ENCODE data around the gene JAKMIP3. TPM values are rescaled to one million over a fixed set of nuclear protein-coding genes. Genes with fewer than 3 reads are reported as not detected.

JAKMIP3 gene
- 1.2 and 1.3 TPM in 2 replicates for total RNA-seq

DNA sequence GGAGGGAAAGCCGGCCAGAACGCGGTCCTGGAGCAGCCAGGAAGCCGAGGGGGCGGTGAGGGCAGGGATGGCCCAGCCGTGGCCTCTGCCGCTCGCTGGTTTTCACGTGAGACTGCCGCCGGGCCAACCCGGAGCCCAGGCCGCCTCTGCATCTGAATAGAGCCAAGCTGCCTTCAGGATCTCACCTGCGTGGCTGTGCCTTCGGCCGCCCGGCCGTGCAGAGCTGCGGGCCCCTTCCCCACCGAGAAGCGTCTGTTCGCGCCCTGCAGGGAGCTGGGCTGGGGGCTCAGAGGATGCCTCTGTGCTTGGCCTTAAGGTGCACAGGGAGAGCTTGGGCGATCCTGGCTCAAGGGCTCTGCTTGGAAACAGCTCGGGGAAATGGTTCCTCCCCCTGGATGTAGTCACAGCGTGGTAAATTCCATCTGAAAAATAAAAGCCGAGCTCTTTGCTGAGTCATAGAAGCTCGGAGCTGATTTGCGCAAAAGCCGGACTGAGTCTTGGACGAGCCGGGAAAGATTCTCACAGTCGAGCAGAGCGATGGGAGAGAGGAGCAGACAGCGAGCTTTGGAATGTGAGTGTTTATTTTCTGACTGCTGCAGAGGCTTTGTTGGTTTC is at the start of gene JAKMIP3:
Gene JAKMIP3 (plus strand): TSS at position 456 of the 615 bp plus-strand sequence. CDS start 38,863 bp downstream, outside the sequence.
- intact Hi-C loops (cut with micrococcal nuclease) = no loop called here
- Mint-ChIP-seq H3K27ac (no peak within 1 kb of the TSS), H3K27me3 (peaks cover 8% of the 10 kb centered on the region), H3K9me3 (no peaks in the 10 kb centered on the region), H3K36me3 (ENCODE audit: low read depth) (no peaks in the 10 kb centered on the region), H3K4me3 (peak within 1 kb of the TSS; percentile 74), H3K4me1 (peaks cover 4% of the 10 kb centered on the region)
- DNase-seq = no peak

DNA sequence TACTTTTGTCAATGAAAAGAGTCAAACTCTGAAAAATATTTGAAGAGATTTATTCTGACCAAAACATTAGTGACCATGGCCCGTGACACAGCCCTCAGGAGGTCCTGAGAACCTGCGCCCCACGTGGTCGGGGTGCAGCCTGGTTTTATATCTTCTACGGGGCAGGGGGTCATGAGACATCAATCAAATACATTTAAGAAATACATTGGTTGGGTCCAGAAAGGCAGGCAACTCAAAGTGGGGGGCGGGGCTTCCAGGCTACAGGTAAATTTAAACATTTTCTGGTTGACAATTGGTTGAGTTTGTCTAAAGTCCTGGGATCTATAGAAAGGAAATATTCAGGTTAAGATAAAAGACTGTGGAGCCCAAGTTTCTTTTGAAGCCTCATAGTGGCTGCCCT is 49.2 kb upstream of the JAKMIP3 start:
- Mint-ChIP-seq H3K27ac (no peak overlapping the region), H3K27me3 (peaks cover 9% of the 10 kb centered on the region), H3K4me1 (no peaks in the 10 kb centered on the region), H3K36me3 (ENCODE audit: low read depth) (no peaks in the 10 kb centered on the region), H3K4me3 (no peak overlapping the region), H3K9me3 (no peaks in the 10 kb centered on the region)
- no peak for DNase-seq
- intact Hi-C loops (cut with micrococcal nuclease) = no loop called here

DNA sequence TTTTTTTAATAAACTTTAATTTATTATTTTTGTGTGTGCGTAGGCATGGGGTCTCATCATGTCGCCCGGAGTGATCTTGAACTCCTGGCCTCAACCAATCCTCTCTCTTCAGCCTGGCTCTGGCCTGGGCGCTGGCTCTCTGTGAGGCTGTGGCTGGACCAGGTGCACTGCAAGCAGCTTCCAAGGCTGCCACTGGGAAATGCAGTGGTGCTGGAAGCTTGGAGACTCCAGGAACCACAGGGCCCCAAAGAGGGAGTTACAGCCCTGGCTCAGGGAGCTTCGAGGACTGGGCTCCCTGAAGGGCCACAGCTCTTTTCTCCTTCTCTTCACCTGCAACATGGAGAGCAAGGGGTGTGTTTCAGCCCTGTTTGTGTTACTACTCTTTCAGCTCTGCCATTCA is 47.3 kb upstream of the JAKMIP3 start:
- no peak for DNase-seq
- intact Hi-C loops (cut with micrococcal nuclease) = no loop called here
- Mint-ChIP-seq H3K4me3 (no peak overlapping the region), H3K27ac (no peak overlapping the region), H3K4me1 (peaks cover 6% of the 10 kb centered on the region), H3K27me3 (peaks cover 12% of the 10 kb centered on the region), H3K9me3 (no peaks in the 10 kb centered on the region), H3K36me3 (ENCODE audit: low read depth) (no peaks in the 10 kb centered on the region)

DNA sequence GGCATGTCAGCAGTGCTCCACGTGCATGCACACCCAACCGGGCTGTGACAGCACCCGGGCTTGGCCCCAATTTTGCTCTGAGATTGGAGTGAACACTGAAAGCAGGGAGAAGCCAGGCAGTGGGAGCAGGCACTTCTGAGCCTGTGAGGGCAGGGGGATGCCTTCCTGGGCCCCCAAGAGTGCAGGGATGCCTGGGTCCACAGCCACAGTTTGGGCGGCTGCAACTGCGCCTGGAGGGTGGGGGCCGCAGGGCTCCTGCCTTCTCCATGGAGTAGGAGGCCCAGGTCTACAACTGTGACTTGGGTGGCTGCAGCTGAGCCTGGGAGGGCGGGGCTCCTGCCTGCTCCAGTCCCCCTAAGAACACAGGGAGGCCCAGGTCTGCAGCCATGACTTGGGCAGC is 46.4 kb upstream of the JAKMIP3 start:
- H3K9me3 Mint-ChIP-seq = no peaks in the 10 kb centered on the region
- intact Hi-C loops (cut with micrococcal nuclease) = no loop called here
- no peak for DNase-seq
- H3K27me3 Mint-ChIP-seq = peaks cover 11% of the 10 kb centered on the region
- H3K36me3 Mint-ChIP-seq (ENCODE audit: low read depth) = no peaks in the 10 kb centered on the region
- no peak overlapping the region for H3K4me3 Mint-ChIP-seq
- no peak overlapping the region for H3K27ac Mint-ChIP-seq
- peaks cover 6% of the 10 kb centered on the region for H3K4me1 Mint-ChIP-seq

DNA sequence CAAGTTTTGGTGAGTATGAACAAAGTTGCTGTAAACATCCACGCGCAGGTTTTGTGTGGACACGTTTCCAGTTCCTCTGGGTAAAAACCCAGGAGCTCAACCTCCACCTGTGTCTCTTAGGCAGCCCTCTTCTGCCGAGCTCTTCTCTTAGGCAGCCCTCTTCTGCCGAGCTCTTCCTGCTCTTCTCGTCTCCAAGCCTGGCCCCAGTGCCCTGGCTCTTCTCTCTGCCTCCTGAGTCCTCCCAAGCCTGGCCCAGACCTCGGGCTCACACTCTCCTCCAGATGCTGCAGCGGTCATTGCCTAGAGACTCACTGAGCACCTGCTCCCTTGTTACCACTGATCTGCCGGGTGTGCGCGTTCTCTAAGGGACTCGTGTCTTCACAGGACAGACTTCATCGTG is 45.3 kb upstream of the JAKMIP3 start:
- Mint-ChIP-seq H3K4me3 (no peak overlapping the region), H3K27me3 (peaks cover 18% of the 10 kb centered on the region), H3K4me1 (peaks cover 6% of the 10 kb centered on the region), H3K27ac (no peak overlapping the region), H3K9me3 (no peaks in the 10 kb centered on the region), H3K36me3 (ENCODE audit: low read depth) (no peaks in the 10 kb centered on the region)
- no peak for DNase-seq
- intact Hi-C loops (cut with micrococcal nuclease) = no loop called here

DNA sequence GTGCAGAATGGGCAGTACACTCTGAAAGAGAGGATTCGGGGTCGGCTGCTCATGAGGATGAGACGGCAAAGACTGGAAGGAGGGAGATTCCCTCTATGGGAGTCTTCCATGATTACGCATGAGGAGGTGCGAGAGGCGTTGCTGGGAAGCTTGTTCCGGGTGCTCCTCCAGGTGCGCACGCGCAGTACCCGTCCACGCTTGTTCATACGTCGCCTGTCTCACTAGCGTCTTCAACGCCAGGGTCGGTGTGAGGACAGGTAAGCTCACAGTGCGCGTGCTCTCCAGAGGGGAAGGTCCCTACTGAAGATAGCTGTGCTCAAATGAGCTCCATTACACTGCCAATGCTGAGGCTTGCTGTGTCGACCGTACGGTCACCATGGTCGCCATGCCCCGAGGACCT is 44.7 kb upstream of the JAKMIP3 start:
- peaks cover 18% of the 10 kb centered on the region for H3K27me3 Mint-ChIP-seq
- H3K9me3 Mint-ChIP-seq = no peaks in the 10 kb centered on the region
- no peak for DNase-seq
- H3K4me3 Mint-ChIP-seq = no peak overlapping the region
- H3K27ac Mint-ChIP-seq = no peak overlapping the region
- H3K36me3 Mint-ChIP-seq (ENCODE audit: low read depth) = no peaks in the 10 kb centered on the region
- H3K4me1 Mint-ChIP-seq = peaks cover 6% of the 10 kb centered on the region
- intact Hi-C loops (cut with micrococcal nuclease) = no loop called here

DNA sequence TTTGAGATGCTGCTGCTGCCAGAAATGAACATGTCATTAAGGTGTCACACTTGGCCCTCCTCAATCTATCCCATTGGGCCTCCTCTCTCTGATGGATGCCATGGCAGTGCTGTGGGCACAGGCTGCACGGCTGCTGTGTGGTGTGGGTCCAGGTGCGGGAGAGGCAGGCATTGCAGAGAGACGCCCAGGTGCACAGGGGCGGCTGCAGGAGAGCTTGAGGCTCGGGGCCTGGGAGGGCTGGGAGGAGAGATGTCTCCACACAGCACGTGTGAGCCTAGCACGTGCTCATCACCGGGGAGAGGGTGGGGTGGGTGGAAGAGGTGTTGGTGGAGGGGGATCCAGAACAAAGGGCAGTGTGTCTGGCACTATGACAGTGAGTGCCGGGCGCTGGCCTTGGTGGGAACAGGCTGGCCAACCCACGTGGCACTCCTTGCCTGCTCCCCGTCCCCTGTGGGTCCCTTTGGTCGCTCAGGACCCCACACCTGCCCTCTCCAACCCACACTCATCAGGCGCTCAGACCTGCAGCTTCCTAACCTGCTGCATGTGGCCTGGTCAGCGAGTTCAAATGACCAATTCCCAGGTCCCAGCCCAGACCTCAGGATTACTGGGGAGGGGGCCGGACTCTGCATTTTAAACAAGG is 44.1 kb upstream of the JAKMIP3 start:
- intact Hi-C loops (cut with micrococcal nuclease) = no loop called here
- Mint-ChIP-seq H3K4me3 (no peak overlapping the region), H3K4me1 (peaks cover 6% of the 10 kb centered on the region), H3K27me3 (peaks cover 18% of the 10 kb centered on the region), H3K36me3 (ENCODE audit: low read depth) (no peaks in the 10 kb centered on the region), H3K9me3 (no peaks in the 10 kb centered on the region), H3K27ac (no peak overlapping the region)
- no peak for DNase-seq

DNA sequence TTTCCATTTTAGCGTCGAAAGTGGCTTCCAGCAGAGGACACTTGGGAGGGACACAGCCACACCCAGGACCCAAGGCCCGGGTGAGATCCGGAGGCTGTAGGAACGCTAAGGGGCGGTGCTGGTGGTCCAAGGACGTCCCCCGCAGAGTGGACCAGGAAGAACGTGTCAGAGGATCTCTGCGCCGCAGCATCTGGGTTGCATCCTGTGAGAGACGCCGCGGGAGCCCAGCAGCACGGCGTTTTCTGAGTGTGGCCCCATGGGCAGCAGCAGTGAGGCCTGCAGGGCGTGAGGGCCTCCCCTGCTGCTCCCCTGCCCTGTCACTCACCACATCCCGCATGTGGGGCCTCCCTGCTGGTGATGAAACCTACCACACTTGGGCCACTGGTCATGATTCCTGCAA is 43.5 kb upstream of the JAKMIP3 start:
- Mint-ChIP-seq H3K9me3 (no peaks in the 10 kb centered on the region), H3K27me3 (peaks cover 21% of the 10 kb centered on the region), H3K4me1 (peaks cover 6% of the 10 kb centered on the region), H3K27ac (no peak overlapping the region), H3K36me3 (ENCODE audit: low read depth) (no peaks in the 10 kb centered on the region), H3K4me3 (no peak overlapping the region)
- intact Hi-C loops (cut with micrococcal nuclease) = no loop called here
- DNase-seq = no peak

DNA sequence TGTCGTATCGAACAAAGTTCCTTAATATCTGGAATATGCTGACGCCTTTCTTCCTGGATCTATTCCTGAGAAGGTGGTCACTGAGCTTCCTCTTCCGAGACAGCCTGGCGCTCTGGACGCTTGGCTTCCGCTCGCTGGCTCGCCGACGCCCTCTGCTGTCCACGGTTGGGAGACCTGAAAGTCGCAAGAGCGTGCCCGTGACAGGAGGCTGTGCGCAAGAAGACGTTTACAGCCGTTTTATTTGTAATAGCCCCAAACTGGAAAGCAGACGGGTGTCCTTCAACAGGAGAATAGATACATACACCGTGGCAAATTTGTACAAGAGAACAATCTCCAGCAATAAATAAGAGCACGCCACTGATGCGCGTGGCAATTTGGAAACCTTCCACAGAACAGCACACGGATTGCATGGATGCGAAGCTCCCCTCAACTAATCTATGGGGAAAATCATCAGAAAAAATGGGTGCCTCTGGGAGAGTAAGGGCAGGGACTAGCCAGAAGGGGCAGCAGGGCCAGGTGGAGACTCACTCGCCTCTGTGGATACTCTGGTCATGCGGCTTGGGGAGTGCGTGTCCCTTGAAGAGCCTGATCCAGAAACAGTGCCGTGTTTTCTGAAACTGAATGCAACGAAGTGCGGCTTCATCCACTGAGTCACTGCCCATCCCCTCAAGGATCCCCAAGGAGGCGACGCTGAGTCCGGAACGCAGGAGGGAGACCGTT is 42.5 kb upstream of the JAKMIP3 start:
- Mint-ChIP-seq H3K27me3 (peaks cover 21% of the 10 kb centered on the region), H3K9me3 (no peaks in the 10 kb centered on the region), H3K4me1 (peaks cover 6% of the 10 kb centered on the region), H3K36me3 (ENCODE audit: low read depth) (no peaks in the 10 kb centered on the region), H3K4me3 (peak overlapping the region; percentile 7), H3K27ac (no peak overlapping the region)
- intact Hi-C loops (cut with micrococcal nuclease) = loop anchor here (1.0 kb wide), 1 partner anchor 138 kb away; no protein-coding TSS in a partner anchor
- peak; percentile 94 for DNase-seq

DNA sequence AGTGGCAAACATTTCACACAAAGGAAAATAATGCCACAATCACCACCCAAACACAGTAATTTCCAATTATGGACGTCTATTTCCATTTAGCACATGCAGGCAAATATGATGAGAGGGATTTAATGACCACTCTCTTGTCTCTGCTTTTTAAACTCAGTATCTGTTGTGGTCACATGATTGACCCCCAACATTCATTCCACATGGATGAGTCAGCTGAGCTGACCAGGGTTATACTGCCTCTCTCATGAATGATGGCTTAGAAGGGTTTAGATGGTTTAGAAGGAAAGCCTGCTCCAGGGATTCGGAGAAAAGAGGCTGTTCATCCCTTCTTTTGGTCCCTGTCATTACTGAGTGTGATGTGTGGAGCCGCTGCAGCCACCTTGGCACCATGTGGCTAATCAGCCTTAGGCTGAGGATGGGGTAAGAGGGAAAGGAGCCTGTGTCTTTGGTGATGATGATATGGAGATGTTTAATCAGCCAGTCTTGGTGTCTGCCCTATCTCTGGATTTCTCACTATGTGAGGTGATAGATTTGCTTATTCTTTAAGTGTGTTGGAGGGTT is 38.2 kb upstream of the JAKMIP3 start:
- intact Hi-C loops (cut with micrococcal nuclease) = no loop called here
- DNase-seq = no peak
- Mint-ChIP-seq H3K27ac (no peak overlapping the region), H3K27me3 (peaks cover 35% of the 10 kb centered on the region), H3K4me1 (peaks cover 6% of the 10 kb centered on the region), H3K4me3 (no peak overlapping the region), H3K9me3 (no peaks in the 10 kb centered on the region), H3K36me3 (ENCODE audit: low read depth) (no peaks in the 10 kb centered on the region)

DNA sequence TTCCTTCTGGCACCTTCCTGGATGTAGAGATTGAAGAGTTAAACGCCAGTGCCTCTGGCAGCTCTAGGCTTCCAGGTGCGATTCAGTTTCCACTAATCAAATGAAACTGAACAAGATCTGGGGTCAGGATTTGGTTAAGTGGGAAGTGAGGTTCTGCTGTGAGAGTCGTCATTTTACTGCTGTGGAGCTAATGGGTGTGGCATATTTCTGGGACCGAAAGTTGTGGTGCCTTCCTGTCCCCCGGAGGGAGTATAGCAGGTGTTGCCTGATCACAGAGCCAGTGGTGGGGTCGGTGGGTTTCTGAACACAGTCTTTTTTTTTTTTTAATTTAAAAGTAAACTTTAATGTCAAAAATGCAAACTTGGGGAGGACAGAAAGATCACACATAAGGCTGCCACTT is 37.0 kb upstream of the JAKMIP3 start:
- no peaks in the 10 kb centered on the region for H3K4me1 Mint-ChIP-seq
- H3K27ac Mint-ChIP-seq = no peak overlapping the region
- peaks cover 36% of the 10 kb centered on the region for H3K27me3 Mint-ChIP-seq
- no peaks in the 10 kb centered on the region for H3K9me3 Mint-ChIP-seq
- H3K4me3 Mint-ChIP-seq = no peak overlapping the region
- intact Hi-C loops (cut with micrococcal nuclease) = no loop called here
- no peaks in the 10 kb centered on the region for H3K36me3 Mint-ChIP-seq (ENCODE audit: low read depth)
- no peak for DNase-seq

DNA sequence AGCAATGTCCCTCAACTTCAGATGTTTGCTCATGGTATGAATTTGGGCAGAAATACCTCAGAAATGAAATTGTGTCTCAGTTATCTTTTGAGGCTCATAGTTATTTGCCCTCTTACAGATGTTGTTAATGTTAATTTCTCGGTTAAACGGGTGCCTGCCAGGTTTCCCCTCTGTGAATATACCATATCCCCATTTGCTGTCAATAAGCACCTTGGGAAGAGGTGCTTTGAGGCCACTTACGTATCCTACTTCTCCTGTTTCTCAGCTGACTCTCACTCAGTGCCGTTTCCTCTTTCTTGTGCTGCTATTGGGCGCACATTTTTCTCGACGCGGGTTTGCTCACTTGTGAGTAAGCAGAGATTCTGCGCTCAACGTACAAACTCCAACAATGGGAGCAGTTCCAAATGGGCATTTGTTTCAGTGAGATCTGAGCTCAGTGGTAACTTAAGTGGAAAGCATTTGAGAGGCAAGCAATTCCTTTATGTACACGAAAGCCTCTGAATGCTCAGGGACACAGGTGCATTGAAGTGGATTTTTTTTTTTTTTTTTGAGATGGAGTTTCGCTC is 34.8 kb upstream of the JAKMIP3 start:
- peaks cover 44% of the 10 kb centered on the region for H3K27me3 Mint-ChIP-seq
- intact Hi-C loops (cut with micrococcal nuclease) = no loop called here
- no peak overlapping the region for H3K4me3 Mint-ChIP-seq
- no peaks in the 10 kb centered on the region for H3K4me1 Mint-ChIP-seq
- no peak overlapping the region for H3K27ac Mint-ChIP-seq
- H3K36me3 Mint-ChIP-seq (ENCODE audit: low read depth) = no peaks in the 10 kb centered on the region
- DNase-seq = no peak
- no peaks in the 10 kb centered on the region for H3K9me3 Mint-ChIP-seq

DNA sequence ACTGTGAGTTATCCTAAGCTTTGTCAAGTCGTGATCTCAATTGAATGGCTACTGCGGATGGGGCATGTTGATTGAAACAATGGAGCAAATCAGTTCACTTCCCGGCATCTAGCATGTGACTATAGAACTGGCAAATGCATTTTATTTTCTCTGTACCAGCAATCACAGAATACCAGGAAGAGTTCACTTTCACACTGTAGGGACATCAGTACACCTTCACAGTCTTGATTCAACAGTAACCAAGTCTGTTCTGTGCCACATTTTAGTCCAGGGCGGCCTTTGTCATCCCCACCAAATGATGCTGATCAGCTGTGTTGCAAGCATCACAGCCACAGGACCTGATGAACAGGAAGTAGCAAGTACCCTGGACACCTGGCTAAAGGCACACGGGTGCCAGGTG is 32.1 kb upstream of the JAKMIP3 start:
- Mint-ChIP-seq H3K9me3 (no peaks in the 10 kb centered on the region), H3K27ac (no peak overlapping the region), H3K4me3 (no peak overlapping the region), H3K27me3 (peaks cover 56% of the 10 kb centered on the region), H3K4me1 (no peaks in the 10 kb centered on the region), H3K36me3 (ENCODE audit: low read depth) (no peaks in the 10 kb centered on the region)
- intact Hi-C loops (cut with micrococcal nuclease) = no loop called here
- DNase-seq = no peak

DNA sequence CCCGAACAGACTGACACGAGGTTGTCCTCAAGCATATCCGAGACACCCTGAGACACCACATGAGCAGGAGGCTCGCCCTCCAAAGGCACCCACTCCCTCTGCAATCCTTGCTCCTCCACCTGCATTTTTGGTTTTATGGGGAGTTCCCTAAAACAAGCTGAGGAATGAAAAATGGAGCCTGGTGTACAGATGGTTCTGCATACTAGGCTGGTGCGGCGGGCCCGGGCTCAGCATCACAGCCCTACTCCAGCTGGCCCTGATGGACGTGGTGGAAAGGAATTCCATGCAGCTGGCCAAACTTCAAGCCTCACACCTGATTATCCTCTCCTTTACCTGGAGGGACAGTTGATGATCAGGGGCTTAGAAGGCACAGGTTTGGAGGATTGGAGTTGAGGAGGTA is 30.3 kb upstream of the JAKMIP3 start:
- Mint-ChIP-seq H3K27me3 (peaks cover 61% of the 10 kb centered on the region), H3K4me3 (no peak overlapping the region), H3K27ac (no peak overlapping the region), H3K9me3 (no peaks in the 10 kb centered on the region), H3K4me1 (no peaks in the 10 kb centered on the region), H3K36me3 (ENCODE audit: low read depth) (no peaks in the 10 kb centered on the region)
- DNase-seq = no peak
- intact Hi-C loops (cut with micrococcal nuclease) = no loop called here

All from activated CD4-positive, alpha-beta T cell treated with anti-CD3 and anti-CD28 coated beads, Interleukin-2, amount 10 ng/mL, durations not matched to agents 24 days and 14 days (primary cell).